HEK293 (cell line): ENCODE results near the gene CAMK2B.

Experiments
- EGR2 ChIP-seq: fragments of 450-650 bp; formaldehyde crosslinking; IDR thresholded peaks from 2 replicates; pipeline ENCODE4 v1.5.1; 2016; ENCODE audit warnings: low read depth, missing biosample characterization, missing genetic modification characterization
- IKZF3 ChIP-seq: fragments of 450-650 bp; IDR thresholded peaks from 2 replicates; pipeline ENCODE4 v1.5.0; 2018; ENCODE audit warnings: missing biosample characterization, mild to moderate bottlenecking, missing genetic modification characterization, moderate library complexity
- ZFP37 ChIP-seq: fragments of 450-650 bp; formaldehyde crosslinking; IDR thresholded peaks from 2 replicates; pipeline ENCODE4 v1.5.1; 2016; ENCODE audit warnings: missing biosample characterization, missing genetic modification characterization
- ZNF239 ChIP-seq: fragments of 450-650 bp; formaldehyde crosslinking; IDR thresholded peaks from 2 replicates; pipeline ENCODE4 v1.5.1; 2016; ENCODE audit warnings: missing biosample characterization, missing genetic modification characterization
- ZNF394 ChIP-seq: fragments of 450-650 bp; formaldehyde crosslinking; IDR thresholded peaks from 2 replicates; pipeline ENCODE4 v1.5.1; 2016; ENCODE audit warnings: missing biosample characterization, missing genetic modification characterization, mild to moderate bottlenecking, moderate library complexity, borderline replicate concordance
- ZNF398 ChIP-seq: fragments of 450-650 bp; formaldehyde crosslinking; IDR thresholded peaks from 2 replicates; pipeline ENCODE4 v1.5.1; 2017; ENCODE audit warnings: missing biosample characterization, missing genetic modification characterization
- ZNF785 ChIP-seq: fragments of 450-650 bp; formaldehyde crosslinking; IDR thresholded peaks from 2 replicates; pipeline ENCODE4 v1.5.1; 2016; ENCODE audit warnings: missing biosample characterization, missing genetic modification characterization
- ZSCAN16 ChIP-seq: fragments of 450-650 bp; formaldehyde crosslinking; IDR thresholded peaks from 2 replicates; pipeline ENCODE4 v1.5.1; 2016; ENCODE audit warnings: missing biosample characterization, missing genetic modification characterization
- ZSCAN4 ChIP-seq: fragments of 450-650 bp; formaldehyde crosslinking; IDR thresholded peaks from 2 replicates; pipeline ENCODE4 v1.5.1; 2017; ENCODE audit warnings: missing biosample characterization, missing genetic modification characterization
- TF ChIP-seq, protein P1 (sequence below): fragments of 450-650 bp; formaldehyde crosslinking; conservative IDR thresholded peaks from 2 replicates; pipeline ENCODE4 v1.5.1; 2016; ENCODE audit warnings: low read depth, missing biosample characterization, missing genetic modification characterization
- TF ChIP-seq, protein P2 (sequence below): IDR thresholded peaks from 2 replicates; pipeline ENCODE4 v1.6.1; 2011; ENCODE audit warnings: mild to moderate bottlenecking, low read depth, low read length, borderline replicate concordance
- TF ChIP-seq, protein P3 (sequence below): fragments of 450-650 bp; formaldehyde crosslinking; IDR thresholded peaks from 2 replicates; pipeline ENCODE4 v1.5.1; 2016; ENCODE audit warnings: missing biosample characterization, missing genetic modification characterization, borderline replicate concordance
- TF ChIP-seq, protein P4 (sequence below): fragments of 450-650 bp; formaldehyde crosslinking; IDR thresholded peaks from 2 replicates; pipeline ENCODE4 v1.5.1; 2016; ENCODE audit warnings: missing biosample characterization, missing genetic modification characterization, borderline replicate concordance

CAMK2B gene

DNA sequence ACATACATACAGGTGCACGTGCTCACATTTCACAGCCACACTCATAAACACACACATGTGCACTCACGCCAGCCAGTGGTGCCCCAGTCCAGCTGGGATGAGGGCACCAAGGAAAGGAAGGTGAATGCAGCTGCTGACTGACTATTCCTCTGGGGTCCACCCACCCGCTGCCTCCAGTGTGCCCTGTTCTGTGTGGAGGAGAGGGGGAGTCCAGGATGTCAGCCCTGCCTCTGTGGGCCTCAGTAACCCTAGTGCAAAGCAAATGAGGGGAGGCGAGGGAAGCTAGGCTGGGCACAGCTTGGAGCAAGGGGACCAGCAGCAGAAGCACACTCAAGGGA lies 67.0 kb downstream of the CAMK2B start (continued):
- TF ChIP-seq, protein P1, sequence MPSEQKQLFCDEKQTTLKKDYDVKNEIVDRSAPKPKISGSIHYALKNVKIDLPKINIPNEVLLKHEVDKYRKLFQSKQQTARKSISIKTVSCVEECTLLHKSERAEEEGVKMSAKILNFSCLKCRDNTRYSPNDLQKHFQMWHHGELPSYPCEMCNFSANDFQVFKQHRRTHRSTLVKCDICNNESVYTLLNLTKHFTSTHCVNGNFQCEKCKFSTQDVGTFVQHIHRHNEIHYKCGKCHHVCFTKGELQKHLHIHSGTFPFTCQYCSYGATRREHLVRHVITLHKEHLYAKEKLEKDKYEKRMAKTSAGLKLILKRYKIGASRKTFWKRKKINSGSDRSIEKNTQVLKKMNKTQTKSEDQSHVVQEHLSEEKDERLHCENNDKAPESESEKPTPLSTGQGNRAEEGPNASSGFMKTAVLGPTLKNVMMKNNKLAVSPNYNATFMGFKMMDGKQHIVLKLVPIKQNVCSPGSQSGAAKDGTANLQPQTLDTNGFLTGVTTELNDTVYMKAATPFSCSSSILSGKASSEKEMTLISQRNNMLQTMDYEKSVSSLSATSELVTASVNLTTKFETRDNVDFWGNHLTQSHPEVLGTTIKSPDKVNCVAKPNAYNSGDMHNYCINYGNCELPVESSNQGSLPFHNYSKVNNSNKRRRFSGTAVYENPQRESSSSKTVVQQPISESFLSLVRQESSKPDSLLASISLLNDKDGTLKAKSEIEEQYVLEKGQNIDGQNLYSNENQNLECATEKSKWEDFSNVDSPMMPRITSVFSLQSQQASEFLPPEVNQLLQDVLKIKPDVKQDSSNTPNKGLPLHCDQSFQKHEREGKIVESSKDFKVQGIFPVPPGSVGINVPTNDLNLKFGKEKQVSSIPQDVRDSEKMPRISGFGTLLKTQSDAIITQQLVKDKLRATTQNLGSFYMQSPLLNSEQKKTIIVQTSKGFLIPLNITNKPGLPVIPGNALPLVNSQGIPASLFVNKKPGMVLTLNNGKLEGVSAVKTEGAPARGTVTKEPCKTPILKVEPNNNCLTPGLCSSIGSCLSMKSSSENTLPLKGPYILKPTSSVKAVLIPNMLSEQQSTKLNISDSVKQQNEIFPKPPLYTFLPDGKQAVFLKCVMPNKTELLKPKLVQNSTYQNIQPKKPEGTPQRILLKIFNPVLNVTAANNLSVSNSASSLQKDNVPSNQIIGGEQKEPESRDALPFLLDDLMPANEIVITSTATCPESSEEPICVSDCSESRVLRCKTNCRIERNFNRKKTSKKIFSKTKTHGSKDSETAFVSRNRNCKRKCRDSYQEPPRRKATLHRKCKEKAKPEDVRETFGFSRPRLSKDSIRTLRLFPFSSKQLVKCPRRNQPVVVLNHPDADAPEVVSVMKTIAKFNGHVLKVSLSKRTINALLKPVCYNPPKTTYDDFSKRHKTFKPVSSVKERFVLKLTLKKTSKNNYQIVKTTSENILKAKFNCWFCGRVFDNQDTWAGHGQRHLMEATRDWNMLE, result no peak
- no peak for TF ChIP-seq ZNF394 (tag by site-specific recombination)
- TF ChIP-seq ZNF785, result no peak
- no peak for TF ChIP-seq IKZF3 (tag by site-specific recombination)
- TF ChIP-seq, protein P2, sequence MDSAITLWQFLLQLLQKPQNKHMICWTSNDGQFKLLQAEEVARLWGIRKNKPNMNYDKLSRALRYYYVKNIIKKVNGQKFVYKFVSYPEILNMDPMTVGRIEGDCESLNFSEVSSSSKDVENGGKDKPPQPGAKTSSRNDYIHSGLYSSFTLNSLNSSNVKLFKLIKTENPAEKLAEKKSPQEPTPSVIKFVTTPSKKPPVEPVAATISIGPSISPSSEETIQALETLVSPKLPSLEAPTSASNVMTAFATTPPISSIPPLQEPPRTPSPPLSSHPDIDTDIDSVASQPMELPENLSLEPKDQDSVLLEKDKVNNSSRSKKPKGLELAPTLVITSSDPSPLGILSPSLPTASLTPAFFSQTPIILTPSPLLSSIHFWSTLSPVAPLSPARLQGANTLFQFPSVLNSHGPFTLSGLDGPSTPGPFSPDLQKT, result no peak
- TF ChIP-seq, protein P3, sequence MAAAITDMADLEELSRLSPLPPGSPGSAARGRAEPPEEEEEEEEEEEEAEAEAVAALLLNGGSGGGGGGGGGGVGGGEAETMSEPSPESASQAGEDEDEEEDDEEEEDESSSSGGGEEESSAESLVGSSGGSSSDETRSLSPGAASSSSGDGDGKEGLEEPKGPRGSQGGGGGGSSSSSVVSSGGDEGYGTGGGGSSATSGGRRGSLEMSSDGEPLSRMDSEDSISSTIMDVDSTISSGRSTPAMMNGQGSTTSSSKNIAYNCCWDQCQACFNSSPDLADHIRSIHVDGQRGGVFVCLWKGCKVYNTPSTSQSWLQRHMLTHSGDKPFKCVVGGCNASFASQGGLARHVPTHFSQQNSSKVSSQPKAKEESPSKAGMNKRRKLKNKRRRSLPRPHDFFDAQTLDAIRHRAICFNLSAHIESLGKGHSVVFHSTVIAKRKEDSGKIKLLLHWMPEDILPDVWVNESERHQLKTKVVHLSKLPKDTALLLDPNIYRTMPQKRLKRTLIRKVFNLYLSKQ (tag by site-specific recombination), result no peak
- no peak for TF ChIP-seq ZNF398
- TF ChIP-seq ZFP37 (tag by site-specific recombination), result no peak
- TF ChIP-seq, protein P4, sequence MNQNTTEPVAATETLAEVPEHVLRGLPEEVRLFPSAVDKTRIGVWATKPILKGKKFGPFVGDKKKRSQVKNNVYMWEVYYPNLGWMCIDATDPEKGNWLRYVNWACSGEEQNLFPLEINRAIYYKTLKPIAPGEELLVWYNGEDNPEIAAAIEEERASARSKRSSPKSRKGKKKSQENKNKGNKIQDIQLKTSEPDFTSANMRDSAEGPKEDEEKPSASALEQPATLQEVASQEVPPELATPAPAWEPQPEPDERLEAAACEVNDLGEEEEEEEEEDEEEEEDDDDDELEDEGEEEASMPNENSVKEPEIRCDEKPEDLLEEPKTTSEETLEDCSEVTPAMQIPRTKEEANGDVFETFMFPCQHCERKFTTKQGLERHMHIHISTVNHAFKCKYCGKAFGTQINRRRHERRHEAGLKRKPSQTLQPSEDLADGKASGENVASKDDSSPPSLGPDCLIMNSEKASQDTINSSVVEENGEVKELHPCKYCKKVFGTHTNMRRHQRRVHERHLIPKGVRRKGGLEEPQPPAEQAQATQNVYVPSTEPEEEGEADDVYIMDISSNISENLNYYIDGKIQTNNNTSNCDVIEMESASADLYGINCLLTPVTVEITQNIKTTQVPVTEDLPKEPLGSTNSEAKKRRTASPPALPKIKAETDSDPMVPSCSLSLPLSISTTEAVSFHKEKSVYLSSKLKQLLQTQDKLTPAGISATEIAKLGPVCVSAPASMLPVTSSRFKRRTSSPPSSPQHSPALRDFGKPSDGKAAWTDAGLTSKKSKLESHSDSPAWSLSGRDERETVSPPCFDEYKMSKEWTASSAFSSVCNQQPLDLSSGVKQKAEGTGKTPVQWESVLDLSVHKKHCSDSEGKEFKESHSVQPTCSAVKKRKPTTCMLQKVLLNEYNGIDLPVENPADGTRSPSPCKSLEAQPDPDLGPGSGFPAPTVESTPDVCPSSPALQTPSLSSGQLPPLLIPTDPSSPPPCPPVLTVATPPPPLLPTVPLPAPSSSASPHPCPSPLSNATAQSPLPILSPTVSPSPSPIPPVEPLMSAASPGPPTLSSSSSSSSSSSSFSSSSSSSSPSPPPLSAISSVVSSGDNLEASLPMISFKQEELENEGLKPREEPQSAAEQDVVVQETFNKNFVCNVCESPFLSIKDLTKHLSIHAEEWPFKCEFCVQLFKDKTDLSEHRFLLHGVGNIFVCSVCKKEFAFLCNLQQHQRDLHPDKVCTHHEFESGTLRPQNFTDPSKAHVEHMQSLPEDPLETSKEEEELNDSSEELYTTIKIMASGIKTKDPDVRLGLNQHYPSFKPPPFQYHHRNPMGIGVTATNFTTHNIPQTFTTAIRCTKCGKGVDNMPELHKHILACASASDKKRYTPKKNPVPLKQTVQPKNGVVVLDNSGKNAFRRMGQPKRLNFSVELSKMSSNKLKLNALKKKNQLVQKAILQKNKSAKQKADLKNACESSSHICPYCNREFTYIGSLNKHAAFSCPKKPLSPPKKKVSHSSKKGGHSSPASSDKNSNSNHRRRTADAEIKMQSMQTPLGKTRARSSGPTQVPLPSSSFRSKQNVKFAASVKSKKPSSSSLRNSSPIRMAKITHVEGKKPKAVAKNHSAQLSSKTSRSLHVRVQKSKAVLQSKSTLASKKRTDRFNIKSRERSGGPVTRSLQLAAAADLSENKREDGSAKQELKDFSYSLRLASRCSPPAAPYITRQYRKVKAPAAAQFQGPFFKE (tag by site-specific recombination), result 0 out of 2 replicates have a peak, but pooled peaks have one; percentile 2
- TF ChIP-seq EGR2 (tag by site-specific recombination), result peak; percentile 24; the same call in 1 of the 2 replicates
- no peak for TF ChIP-seq ZSCAN16 (tag by site-specific recombination)
- no peak for TF ChIP-seq ZNF239
- TF ChIP-seq ZSCAN4 (tag by site-specific recombination), result 0 out of 2 replicates have a peak, but pooled peaks have one; percentile 4
- TF ChIP-seq, all 188 proteins: peak for 4
